ENCODE results near the gene AFAP1.
A peak's percentile ranks its signal among the peaks of the same experiment; 100 is the strongest.

AFAP1 gene, protein sequence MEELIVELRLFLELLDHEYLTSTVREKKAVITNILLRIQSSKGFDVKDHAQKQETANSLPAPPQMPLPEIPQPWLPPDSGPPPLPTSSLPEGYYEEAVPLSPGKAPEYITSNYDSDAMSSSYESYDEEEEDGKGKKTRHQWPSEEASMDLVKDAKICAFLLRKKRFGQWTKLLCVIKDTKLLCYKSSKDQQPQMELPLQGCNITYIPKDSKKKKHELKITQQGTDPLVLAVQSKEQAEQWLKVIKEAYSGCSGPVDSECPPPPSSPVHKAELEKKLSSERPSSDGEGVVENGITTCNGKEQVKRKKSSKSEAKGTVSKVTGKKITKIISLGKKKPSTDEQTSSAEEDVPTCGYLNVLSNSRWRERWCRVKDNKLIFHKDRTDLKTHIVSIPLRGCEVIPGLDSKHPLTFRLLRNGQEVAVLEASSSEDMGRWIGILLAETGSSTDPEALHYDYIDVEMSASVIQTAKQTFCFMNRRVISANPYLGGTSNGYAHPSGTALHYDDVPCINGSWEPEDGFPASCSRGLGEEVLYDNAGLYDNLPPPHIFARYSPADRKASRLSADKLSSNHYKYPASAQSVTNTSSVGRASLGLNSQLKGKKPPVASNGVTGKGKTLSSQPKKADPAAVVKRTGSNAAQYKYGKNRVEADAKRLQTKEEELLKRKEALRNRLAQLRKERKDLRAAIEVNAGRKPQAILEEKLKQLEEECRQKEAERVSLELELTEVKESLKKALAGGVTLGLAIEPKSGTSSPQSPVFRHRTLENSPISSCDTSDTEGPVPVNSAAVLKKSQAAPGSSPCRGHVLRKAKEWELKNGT

GRCh38 chr4:7939377-7940108, at the start of gene AFAP1:
Gene AFAP1 (minus strand): TSS chr4:7939861. CDS start chr4:7872078, 67,783 bp downstream.
- DNase-seq (ENCODE audit: low spot score) = peak; percentile 83

DNA sequence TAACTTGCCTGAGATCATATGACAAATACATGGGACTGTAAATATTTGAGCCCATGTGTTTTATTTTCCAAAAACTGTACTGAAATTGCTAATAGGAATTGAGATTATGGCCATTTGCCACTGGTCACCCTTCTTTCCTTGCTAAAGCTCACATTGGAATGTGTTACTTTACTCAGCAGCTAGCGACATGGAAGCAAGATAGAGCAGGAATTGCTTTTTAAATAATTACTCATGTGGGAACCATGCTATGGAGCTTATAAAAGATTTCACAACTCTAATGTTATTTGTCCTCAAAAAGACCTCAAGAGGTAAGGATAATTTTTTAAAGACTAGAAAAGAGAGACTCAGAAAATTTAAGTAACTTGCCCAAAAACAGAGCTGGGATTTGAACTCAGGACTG, 48.8 kb upstream of the AFAP1 start:
- DNase-seq (ENCODE audit: low spot score) = no peak

DNA sequence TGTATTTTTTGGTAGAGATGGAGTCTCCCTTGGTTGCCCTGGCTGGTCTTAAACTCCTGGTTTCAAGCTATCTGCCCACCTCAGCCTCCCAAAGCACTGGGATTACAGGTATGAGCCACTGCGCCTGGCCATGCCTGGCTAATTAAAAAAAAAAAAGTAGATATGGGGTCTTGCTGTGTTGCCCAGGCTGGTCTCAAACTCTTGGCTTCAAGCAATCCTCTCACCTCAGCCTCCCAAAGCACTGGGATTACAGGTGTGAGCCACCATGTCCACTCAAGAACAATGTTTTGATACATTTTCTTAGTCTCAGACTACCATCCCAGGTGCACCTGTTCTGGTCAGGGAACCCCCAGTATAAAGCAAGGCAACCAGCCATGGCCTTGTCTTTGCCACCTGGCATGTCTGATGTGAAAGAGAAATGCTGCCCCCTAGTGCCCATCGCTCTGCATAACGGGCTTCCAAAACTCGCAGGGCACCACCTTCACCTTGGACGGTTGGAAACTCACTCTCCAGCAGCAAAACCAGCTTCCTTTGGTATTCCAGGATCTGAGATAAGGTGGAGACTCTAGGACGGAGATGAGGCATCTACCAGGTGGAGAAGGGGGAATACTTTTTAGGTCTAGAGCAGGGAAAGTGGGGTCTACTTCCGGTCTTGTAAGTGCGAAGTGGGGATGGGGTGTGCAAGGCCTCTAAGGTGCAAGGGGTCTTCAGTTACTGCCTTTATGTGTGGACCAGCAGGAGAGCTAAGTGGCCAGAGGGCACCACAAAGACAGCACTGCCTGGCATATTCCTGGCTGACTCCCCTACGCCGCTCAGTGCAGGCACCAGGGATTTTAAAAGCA, 47.7 kb upstream of the AFAP1 start:
- peak; percentile 84 for DNase-seq (ENCODE audit: low spot score)

DNA sequence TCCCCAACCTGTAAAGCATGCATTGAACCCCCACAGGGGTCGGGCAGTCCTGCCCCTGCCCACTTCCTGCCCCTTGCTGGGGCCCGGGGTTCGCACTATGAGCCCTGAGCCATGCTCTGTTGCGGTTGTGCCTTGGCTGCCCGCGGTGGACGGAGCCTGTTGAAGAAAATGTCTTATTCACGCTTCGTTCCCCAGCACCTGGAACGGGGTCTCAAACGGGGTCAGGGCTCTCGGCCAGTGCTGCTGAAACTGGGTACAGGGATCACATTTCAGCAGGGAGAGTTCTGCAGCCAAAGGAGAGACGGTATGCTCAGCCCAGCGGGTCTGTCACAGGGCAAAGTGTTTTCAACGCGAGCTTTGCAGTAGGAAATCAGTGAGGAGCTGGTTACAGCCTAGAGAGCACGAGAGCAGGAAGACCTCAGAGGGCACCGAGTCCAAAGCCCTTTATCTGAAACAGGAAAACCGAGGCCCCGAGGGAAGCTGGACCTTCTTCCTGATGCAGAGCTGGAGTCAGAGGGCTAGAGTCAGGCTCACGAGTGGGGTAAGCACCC, 46.3 kb upstream of the AFAP1 start:
- peak; percentile 12 for DNase-seq (ENCODE audit: low spot score)

- DNase-seq (ENCODE audit: low spot score) = no peak
Observed at GRCh38 chr4:7985072-7985471, 45.4 kb upstream of the AFAP1 start.

DNA sequence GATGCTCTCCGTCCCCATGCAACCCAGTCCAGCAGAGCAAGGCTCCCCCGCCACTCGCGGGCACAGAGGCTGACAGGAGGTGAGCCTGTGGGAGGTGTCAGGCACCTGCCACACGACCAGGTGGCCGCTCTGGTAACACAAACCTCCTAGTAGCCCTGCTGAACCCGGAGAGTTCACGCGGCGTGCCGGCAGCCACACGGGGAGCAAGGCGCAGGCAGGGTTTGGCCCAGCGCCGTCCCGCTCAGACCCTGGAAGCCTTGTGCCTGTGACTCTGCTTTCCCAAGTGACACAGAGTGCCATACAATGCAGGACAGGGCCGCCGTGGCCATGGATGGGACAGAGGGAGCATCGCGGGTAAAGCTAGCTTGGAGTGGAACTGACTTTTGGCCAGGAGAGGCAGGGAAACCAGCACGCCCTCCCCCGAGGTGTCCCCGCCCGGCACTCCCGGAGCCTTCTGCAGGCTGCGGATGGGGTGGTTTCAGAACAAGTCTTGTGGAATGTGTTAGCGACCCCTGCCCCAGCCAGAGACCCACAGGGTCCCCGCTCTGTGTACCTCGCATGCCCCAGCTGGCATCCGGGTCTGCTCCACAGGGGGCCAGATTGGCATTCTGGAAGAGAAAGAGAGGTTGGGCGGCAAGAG, 44.7 kb upstream of the AFAP1 start:
- peak; percentile 48 for DNase-seq (ENCODE audit: low spot score)

DNA sequence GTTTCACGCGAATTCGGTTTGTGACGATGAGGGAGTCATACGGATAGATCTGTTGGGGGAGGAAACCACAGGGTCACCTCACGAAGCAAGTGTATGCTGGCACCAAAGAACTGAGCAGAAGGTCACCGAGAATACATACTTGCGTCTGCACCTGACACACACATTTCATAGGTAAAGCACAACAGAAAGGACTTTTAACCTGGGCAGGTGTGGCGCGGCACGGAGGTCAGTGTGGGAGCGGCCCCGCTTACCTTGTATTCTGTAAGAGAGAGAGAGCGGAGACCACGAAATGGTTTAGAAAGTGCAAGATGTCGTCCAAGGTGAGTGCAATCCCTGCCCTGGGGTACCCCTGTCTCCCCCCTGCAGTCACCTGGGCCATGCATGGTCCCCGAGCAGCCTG, 43.6 kb upstream of the AFAP1 start:
- no peak for DNase-seq (ENCODE audit: low spot score)

- DNase-seq (ENCODE audit: low spot score) = no peak
Observed at GRCh38 chr4:7981738-7982394, 42.2 kb upstream of the AFAP1 start.

- DNase-seq (ENCODE audit: low spot score) = no peak
Observed at GRCh38 chr4:7980036-7980435, 40.4 kb upstream of the AFAP1 start.

DNA sequence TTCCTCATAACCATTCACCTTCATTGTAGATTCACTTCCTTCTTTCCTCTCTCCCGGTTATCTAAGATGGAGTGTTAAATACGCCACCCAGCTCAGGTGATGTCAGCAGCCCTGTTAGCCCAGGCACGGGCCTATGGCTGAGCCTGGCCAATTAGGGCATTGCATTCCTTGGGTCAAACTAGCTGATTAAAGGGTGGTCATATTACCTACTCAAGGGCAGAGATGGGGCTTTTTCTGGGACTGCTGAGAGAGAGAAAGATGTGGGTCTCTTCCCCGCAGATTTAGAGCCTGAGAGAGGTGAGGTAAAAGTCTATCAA, 39.9 kb upstream of the AFAP1 start:
- DNase-seq (ENCODE audit: low spot score) = no peak

GRCh38 chr4:7978907-7979651, 39.4 kb upstream of the AFAP1 start:
- no peak for DNase-seq (ENCODE audit: low spot score)

DNA sequence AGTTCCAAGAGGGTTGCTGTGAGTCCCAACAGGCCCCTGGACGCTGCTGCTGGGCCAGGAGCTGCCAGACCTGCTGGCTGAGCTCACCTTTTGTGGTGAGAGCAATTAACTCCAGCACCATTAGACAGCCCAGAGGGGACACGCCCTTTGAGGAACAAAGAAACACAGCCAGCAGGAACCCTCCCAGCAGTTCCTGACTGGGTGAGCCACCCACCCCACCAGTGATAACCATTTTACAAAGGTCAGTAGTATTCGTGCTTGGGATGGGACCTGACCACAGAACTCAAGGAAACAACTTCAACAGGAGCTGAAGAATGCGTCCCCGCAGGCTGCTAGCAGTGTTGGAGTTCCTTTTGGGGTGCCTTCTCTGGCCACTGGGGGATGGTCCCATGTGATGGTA, 38.8 kb upstream of the AFAP1 start:
- no peak for DNase-seq (ENCODE audit: low spot score)

GRCh38 chr4:7976634-7977033, 37.0 kb upstream of the AFAP1 start:
- no peak for DNase-seq (ENCODE audit: low spot score)

DNA sequence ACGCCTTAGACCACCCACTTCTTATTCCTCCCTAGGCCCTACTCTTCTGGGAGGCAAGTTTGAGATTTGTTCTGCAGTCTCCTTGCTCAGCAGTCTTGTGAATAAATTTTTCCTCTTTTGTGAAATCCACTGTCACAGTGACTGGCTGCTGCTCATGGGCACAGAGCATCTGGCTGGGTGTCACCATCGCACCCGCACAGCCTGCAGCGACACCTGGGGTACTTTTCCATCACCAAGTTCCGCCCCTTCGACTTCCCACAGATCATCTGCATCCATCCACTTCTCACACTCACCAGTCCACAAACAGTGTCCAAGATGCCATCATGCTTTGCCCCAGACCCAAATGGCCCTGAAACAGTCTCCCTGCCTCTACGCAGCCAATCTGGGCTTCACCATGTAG, 36.4 kb upstream of the AFAP1 start:
- DNase-seq (ENCODE audit: low spot score) = no peak

DNA sequence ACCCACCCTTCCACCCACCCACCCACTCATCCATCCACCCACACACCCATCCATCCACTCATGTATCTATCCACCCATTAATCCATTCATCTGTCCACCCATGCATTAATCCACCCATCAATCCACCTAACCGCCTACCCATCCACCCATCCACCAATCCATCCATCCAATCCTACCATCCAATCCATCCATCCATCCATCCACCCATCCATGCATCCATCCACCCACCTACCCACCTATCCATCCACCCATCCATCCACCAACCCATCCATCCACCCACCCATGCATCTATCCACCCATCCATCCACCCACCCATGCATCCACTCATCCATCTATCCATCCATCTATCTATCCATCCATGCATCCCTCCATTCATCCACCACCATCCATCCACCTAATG, 34.8 kb upstream of the AFAP1 start:
- DNase-seq (ENCODE audit: low spot score) = no peak

- no peak for DNase-seq (ENCODE audit: low spot score)
Observed at GRCh38 chr4:7973545-7973981, 33.9 kb upstream of the AFAP1 start.

- no peak for DNase-seq (ENCODE audit: low spot score)
Observed at GRCh38 chr4:7971881-7972500, 32.3 kb upstream of the AFAP1 start.

GRCh38 chr4:7971159-7971631, 31.5 kb upstream of the AFAP1 start:
- no peak for DNase-seq (ENCODE audit: low spot score)

- no peak for DNase-seq (ENCODE audit: low spot score)
Observed at GRCh38 chr4:7970361-7970946, 30.8 kb upstream of the AFAP1 start.

Data from cerebellar cortex (tissue), 1 donor.